PC-3 (cell line): Measurements from ENCODE around the gene SMOC2. TPM values are rescaled to one million over a fixed set of nuclear protein-coding genes. Genes with fewer than 3 reads are reported as not detected.

ENCODE experiments used
- ATAC-seq: fragments of 200-7000 bp; cut with Tn5 transposase; 2 replicates; pipeline ENCODE4 v1.9.1; 2020; ENCODE audit warnings: mild to moderate bottlenecking, moderate library complexity
- BruUV-seq: library from RNA; stranded (reverse); fragments of 400-500 nt; replicated peaks from 2 replicates; lab custom pipeline; 2021; lab: Mats Ljungman, UMichigan
- CTCF ChIA-PET: fragments of 300-600 bp; sonication (Branson Sonifier 250); formaldehyde crosslinking; loops from one replicate; lab custom pipeline; 2022; ENCODE audit warnings: antibody characterized with exemption; lab: Charles Lee
- POLR2A ChIA-PET: fragments of 300-600 bp; sonication (Branson Sonifier 250); formaldehyde crosslinking; loops from one replicate; lab custom pipeline; 2022; ENCODE audit warnings: antibody characterized with exemption; ENCODE audit not compliant: unreplicated experiment; lab: Charles Lee
- DNase-seq: peaks from one replicate; pipeline ENCODE4 v3.0.0-alpha.2; 2015
- H2AFZ ChIP-seq: fragments of 300-600 bp; sonication (generic); 2 replicates; pipeline ENCODE4 v1.6.0; 2016; ENCODE audit warnings: antibody characterized with exemption, low read length
- H3F3A ChIP-seq: fragments of 300-600 bp; sonication (generic); one replicate; pipeline ENCODE4 v1.6.0; 2017; ENCODE audit warnings: antibody characterized with exemption, low read length, control low read depth, mild to moderate bottlenecking; ENCODE audit not compliant: unreplicated experiment
- H3K27ac ChIP-seq: fragments of 300-600 bp; sonication (generic); 2 replicates; pipeline ENCODE4 v1.5.1; 2016; ENCODE audit warnings: mild to moderate bottlenecking, low read length
- H3K27me3 ChIP-seq: fragments of 300-600 bp; sonication (generic); 2 replicates; pipeline ENCODE4 v1.6.1; 2016; ENCODE audit warnings: low read length, mixed read lengths
- H3K36me3 ChIP-seq: fragments of 300-600 bp; sonication (generic); 2 replicates; pipeline ENCODE4 v1.6.1; 2016; ENCODE audit warnings: low read depth, mixed run types, low read length, mixed read lengths
- H3K4me1 ChIP-seq: fragments of 300-600 bp; sonication (generic); 2 replicates; pipeline ENCODE4 v1.5.1; 2016; ENCODE audit warnings: low read length; ENCODE audit not compliant: insufficient read depth
- H3K4me2 ChIP-seq: fragments of 300-600 bp; sonication (generic); 2 replicates; pipeline ENCODE4 v1.6.0; 2016; ENCODE audit warnings: low read length
- H3K4me3 ChIP-seq: fragments of 300-600 bp; sonication (generic); 2 replicates; pipeline ENCODE4 v1.5.1; 2016; ENCODE audit warnings: mild to moderate bottlenecking, low read length, mixed read lengths
- H3K79me2 ChIP-seq: fragments of 300-600 bp; sonication (generic); 2 replicates; pipeline ENCODE4 v1.6.1; 2017; ENCODE audit warnings: low read length, mixed read lengths
- H3K9ac ChIP-seq: fragments of 300-600 bp; sonication (generic); 2 replicates; pipeline ENCODE4 v1.6.0; 2016; ENCODE audit warnings: mild to moderate bottlenecking, low read length
- H3K9me2 ChIP-seq: fragments of 300-600 bp; sonication (generic); replicated peaks from 2 replicates; pipeline ENCODE4 v1.6.1; 2016; ENCODE audit warnings: mixed run types, low read length, mixed read lengths
- H3K9me3 ChIP-seq: fragments of 300-600 bp; sonication (generic); 2 replicates; pipeline ENCODE4 v1.6.1; 2016; ENCODE audit warnings: low read length, mixed read lengths
- H4K20me1 ChIP-seq: fragments of 300-600 bp; sonication (generic); 2 replicates; pipeline ENCODE4 v1.6.1; 2016; ENCODE audit warnings: low read length, mixed read lengths
- EZH2 ChIP-seq: fragments of 300-600 bp; sonication (generic); IDR thresholded peaks from one replicate; pipeline ENCODE4 v1.6.1; 2017; ENCODE audit warnings: antibody characterized with exemption, mild to moderate bottlenecking, low read length; ENCODE audit not compliant: unreplicated experiment
- EZH2phosphoT487 ChIP-seq: fragments of 300-600 bp; sonication (generic); IDR thresholded peaks from 2 replicates; pipeline ENCODE4 v1.6.1; 2018; ENCODE audit warnings: mild to moderate bottlenecking, antibody characterized with exemption, low read length, borderline replicate concordance
- intact Hi-C: fragments of 100-400 bp; cut with micrococcal nuclease; formaldehyde crosslinking; loops from 2 replicates; pipeline ENCODE4 v1.9.0; 2023
- total RNA-seq: library from RNA; depleted of rRNA; stranded (reverse); fragments of >200 nt; gene quantifications from 2 replicates; pipeline ENCODE4 v1.2.3, GENCODE V29; 2014
- TF ChIP-seq, protein P1 (sequence below): fragments of 300-600 bp; sonication (generic); conservative IDR thresholded peaks from 2 replicates; pipeline ENCODE4 v1.5.1; 2017; ENCODE audit warnings: antibody characterized with exemption, low read depth, mild to moderate bottlenecking, low read length

SMOC2 gene
- total RNA-seq, 1 experiment from 2014 or later: not detected

DNA sequence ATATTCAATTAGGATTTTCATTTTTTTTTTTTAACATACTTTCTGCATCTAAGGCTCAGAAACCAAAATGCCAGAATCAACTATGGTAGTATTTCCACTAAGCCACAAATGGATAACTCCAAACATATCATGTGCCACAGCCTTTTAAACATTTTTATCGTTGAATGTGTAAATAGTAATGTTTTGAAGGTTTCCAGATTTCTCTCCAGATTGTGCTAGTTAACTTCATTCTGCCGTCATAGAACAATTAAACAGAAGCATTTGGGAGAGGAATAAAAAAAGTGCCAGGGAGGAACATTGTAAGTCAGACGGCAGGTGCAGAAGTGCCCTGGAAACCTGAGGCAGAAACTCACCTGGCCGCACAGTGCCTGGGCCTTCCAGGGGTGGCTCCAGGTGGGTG is 23.6 kb downstream of the SMOC2 start:
- CTCF ChIA-PET: no interaction called here
- peaks cover 31% of the 10 kb centered on the region for H3K27me3 ChIP-seq
- DNase-seq: no peak

DNA sequence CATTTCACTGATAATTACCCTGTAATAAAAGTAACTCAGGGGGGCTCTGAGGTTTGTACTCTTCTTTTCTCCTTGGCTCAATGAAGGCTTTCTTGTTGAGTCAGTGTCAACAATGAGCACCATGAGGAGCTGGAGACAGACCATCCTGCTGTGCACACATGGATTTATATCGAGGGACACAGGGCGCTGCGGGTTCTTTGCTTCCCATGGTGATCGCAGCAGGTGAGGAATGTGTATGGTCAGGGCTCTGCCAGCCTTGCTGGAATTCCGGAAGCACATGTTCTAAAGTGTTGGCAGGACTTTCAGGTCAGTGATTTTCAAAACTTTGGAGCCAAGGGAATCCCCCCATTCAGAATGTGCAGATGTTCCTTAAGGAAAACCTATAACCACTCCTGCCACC is 27.1 kb downstream of the SMOC2 start:
- no TSS peak for BruUV-seq
- peaks cover 25% of the 10 kb centered on the region for H3K27me3 ChIP-seq
- no peak overlapping the region for H3K27ac ChIP-seq
- no peak overlapping the region for H3K9ac ChIP-seq
- H3K79me2 ChIP-seq: no peaks in the 10 kb centered on the region
- POLR2A ChIA-PET: no interaction called here
- no peaks in the 10 kb centered on the region for H3K36me3 ChIP-seq
- H2AFZ ChIP-seq: no peak overlapping the region
- H4K20me1 ChIP-seq: no peaks in the 10 kb centered on the region
- no peaks in the 10 kb centered on the region for H3K9me3 ChIP-seq
- H3K4me1 ChIP-seq: no peaks in the 10 kb centered on the region
- H3K9me2 ChIP-seq: no peaks in the 10 kb centered on the region
- CTCF ChIA-PET: no interaction called here
- DNase-seq (no peak), ATAC-seq (no peak)
- H3K4me3 ChIP-seq: no peak overlapping the region
- no peak overlapping the region for H3K4me2 ChIP-seq
- intact Hi-C loops: no loop called here
- no peak for TF ChIP-seq EZH2phosphoT487
- TF ChIP-seq EZH2: no peak
- TF ChIP-seq, protein P1, sequence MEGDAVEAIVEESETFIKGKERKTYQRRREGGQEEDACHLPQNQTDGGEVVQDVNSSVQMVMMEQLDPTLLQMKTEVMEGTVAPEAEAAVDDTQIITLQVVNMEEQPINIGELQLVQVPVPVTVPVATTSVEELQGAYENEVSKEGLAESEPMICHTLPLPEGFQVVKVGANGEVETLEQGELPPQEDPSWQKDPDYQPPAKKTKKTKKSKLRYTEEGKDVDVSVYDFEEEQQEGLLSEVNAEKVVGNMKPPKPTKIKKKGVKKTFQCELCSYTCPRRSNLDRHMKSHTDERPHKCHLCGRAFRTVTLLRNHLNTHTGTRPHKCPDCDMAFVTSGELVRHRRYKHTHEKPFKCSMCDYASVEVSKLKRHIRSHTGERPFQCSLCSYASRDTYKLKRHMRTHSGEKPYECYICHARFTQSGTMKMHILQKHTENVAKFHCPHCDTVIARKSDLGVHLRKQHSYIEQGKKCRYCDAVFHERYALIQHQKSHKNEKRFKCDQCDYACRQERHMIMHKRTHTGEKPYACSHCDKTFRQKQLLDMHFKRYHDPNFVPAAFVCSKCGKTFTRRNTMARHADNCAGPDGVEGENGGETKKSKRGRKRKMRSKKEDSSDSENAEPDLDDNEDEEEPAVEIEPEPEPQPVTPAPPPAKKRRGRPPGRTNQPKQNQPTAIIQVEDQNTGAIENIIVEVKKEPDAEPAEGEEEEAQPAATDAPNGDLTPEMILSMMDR: no peak
- no peaks in the 10 kb centered on the region for H3F3A ChIP-seq

More for the DNA sequence above, 23.6 kb downstream of the SMOC2 start:
- no peak overlapping the region for H3K27ac ChIP-seq
- H3K9ac ChIP-seq: no peak overlapping the region
- no peaks in the 10 kb centered on the region for H3F3A ChIP-seq
- intact Hi-C loops: no loop called here
- TF ChIP-seq, protein P1: no peak
- TF ChIP-seq EZH2phosphoT487: no peak
- no peak for TF ChIP-seq EZH2
- H4K20me1 ChIP-seq: no peaks in the 10 kb centered on the region
- POLR2A ChIA-PET: no interaction called here
- H3K4me3 ChIP-seq: no peak overlapping the region
- H3K9me2 ChIP-seq: no peaks in the 10 kb centered on the region
- H3K4me2 ChIP-seq: no peak overlapping the region
- ATAC-seq: no peak
- H3K4me1 ChIP-seq: no peaks in the 10 kb centered on the region
- H3K79me2 ChIP-seq: no peaks in the 10 kb centered on the region
- no peak overlapping the region for H2AFZ ChIP-seq
- BruUV-seq: no TSS peak
- H3K9me3 ChIP-seq: no peaks in the 10 kb centered on the region
- no peaks in the 10 kb centered on the region for H3K36me3 ChIP-seq

DNA sequence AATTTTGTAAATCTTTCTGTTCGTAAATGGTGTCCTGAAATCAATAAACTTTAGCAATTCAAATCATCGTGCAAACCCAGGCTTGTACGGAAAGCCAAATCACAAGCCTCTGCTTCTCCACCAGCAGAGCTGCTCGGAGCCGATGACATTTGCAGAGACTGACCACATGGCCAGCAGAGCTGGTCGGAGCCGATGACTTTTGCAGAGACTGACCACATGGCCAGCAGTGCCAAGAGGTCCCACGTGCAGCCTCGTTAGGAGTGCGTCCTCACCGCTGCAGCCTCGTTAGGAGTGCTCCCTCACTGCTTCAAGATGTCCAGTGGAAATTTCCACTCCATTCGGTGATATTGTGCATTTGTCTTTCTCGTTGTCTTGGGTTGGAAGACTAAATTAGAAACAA is 28.5 kb downstream of the SMOC2 start:
- Histone ChIP-seq H3K4me1 (no peaks in the 10 kb centered on the region), H3K4me3 (no peak overlapping the region), H3F3A (no peaks in the 10 kb centered on the region), H3K9me2 (no peaks in the 10 kb centered on the region), H3K36me3 (no peaks in the 10 kb centered on the region), H3K79me2 (no peaks in the 10 kb centered on the region), H2AFZ (no peak overlapping the region), H3K27ac (no peak overlapping the region), H3K9me3 (no peaks in the 10 kb centered on the region), H3K27me3 (peaks cover 13% of the 10 kb centered on the region), H4K20me1 (no peaks in the 10 kb centered on the region), H3K4me2 (no peak overlapping the region), H3K9ac (no peak overlapping the region)
- ATAC-seq (no peak), DNase-seq (no peak)
- CTCF ChIA-PET: no interaction called here
- no peak for TF ChIP-seq EZH2phosphoT487
- TF ChIP-seq, protein P1: no peak
- TF ChIP-seq EZH2: no peak
- intact Hi-C loops: no loop called here
- POLR2A ChIA-PET: no interaction called here
- no TSS peak for BruUV-seq
